ENCODE measurements around the gene TESPA1. TPM values are rescaled to one million over a fixed set of nuclear protein-coding genes. Genes with fewer than 3 reads are reported as not detected.

The TESPA1 gene
- total and polyA plus RNA-seq, 9 of the 15 experiments (the other 6 are each of a cell fraction or from before 2014, with no cell fraction given): 0.72 to 7.1 (median 2.4) TPM

DNA sequence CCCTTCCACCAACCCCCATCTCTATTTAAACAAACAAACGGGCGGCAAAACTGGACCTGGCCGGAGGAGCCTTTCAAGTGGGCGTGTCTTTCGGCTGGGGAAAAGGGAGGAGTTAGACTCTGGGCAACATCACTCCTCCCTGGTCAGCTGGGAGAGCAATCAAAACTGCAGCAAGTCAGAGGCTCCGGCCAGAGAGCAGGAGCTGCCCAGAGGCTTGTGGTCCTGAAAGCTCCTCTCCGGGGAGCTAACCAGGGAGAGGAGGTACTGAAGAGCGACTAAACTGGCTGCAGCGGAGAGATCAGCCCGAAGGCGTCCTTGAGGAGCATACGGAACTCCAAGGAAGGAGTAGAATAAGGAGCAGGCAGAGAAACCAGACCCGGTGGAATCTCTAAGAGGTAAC lies 35.2 kb upstream of the TESPA1 start, which contains the start of gene NEUROD4 (continued):
- TF ChIP-seq RBM14 (IDR thresholded peaks at IDR 0.05; ENCODE audit: borderline replicate concordance, insufficient read depth, low read depth, low read length): no peak
- TF ChIP-seq CHD4 (IDR thresholded peaks at IDR 0.05; ENCODE audit: insufficient read depth, insufficient replicate concordance, low read depth, low read length, poor library complexity, severe bottlenecking): no peak
- no peak for TF ChIP-seq GTF2F1 (IDR thresholded peaks at IDR 0.05; ENCODE audit: low read depth, low read length)
- TF ChIP-seq SMARCA4 (IDR thresholded peaks at IDR 0.05): no peak
- TF ChIP-seq, protein P1, sequence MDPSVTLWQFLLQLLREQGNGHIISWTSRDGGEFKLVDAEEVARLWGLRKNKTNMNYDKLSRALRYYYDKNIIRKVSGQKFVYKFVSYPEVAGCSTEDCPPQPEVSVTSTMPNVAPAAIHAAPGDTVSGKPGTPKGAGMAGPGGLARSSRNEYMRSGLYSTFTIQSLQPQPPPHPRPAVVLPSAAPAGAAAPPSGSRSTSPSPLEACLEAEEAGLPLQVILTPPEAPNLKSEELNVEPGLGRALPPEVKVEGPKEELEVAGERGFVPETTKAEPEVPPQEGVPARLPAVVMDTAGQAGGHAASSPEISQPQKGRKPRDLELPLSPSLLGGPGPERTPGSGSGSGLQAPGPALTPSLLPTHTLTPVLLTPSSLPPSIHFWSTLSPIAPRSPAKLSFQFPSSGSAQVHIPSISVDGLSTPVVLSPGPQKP (CRISPR knock-in tag; IDR thresholded peaks at IDR 0.05): no peak
- TF ChIP-seq ZBED1 (IDR thresholded peaks at IDR 0.05): no peak
- TF ChIP-seq MLX (CRISPR knock-in tag; conservative IDR thresholded peaks at IDR 0.05): no peak
- no peak for TF ChIP-seq MED1 (CRISPR knock-in tag; IDR thresholded peaks at IDR 0.05; ENCODE audit: borderline replicate concordance)
- no peak for TF ChIP-seq DMBX1 (CRISPR knock-in tag; IDR thresholded peaks at IDR 0.05; ENCODE audit: borderline replicate concordance)
- no peak for TF ChIP-seq NFIX (CRISPR knock-in tag; IDR thresholded peaks at IDR 0.05; ENCODE audit: low read depth)
- no peak for TF ChIP-seq ZNF696 (CRISPR knock-in tag; conservative IDR thresholded peaks at IDR 0.05)
- no peak for TF ChIP-seq ZZZ3 (IDR thresholded peaks at IDR 0.05)
- TF ChIP-seq ETS2 (tag; IDR thresholded peaks at IDR 0.05; ENCODE audit: borderline replicate concordance, poor library complexity, severe bottlenecking): no peak
- TF ChIP-seq NCOA6 (IDR thresholded peaks at IDR 0.05): peak; percentile 91
- no peak for TF ChIP-seq KLF16 (IDR thresholded peaks at IDR 0.05)
- TF ChIP-seq KDM5B (IDR thresholded peaks at IDR 0.05; ENCODE audit: insufficient replicate concordance, low read depth, low read length): no peak
- no peak for TF ChIP-seq YY1 (IDR thresholded peaks at IDR 0.05; ENCODE audit: borderline replicate concordance in 1 of 3, control insufficient read depth in 1 of 3, extremely low read depth in 1 of 3, insufficient read depth in 3 of 3, insufficient read length in 1 of 3, insufficient replicate concordance in 2 of 3, low read depth in 1 of 3, low read length in 2 of 3)
- TF ChIP-seq, protein P2, sequence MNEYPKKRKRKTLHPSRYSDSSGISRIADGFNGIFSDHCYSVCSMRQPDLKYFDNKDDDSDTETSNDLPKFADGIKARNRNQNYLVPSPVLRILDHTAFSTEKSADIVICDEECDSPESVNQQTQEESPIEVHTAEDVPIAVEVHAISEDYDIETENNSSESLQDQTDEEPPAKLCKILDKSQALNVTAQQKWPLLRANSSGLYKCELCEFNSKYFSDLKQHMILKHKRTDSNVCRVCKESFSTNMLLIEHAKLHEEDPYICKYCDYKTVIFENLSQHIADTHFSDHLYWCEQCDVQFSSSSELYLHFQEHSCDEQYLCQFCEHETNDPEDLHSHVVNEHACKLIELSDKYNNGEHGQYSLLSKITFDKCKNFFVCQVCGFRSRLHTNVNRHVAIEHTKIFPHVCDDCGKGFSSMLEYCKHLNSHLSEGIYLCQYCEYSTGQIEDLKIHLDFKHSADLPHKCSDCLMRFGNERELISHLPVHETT (CRISPR knock-in tag; conservative IDR thresholded peaks at IDR 0.05 in 1 of 2, IDR thresholded peaks at IDR 0.05 in 1 of 2): peak; percentile 77 to 90; a peak in 3 of 4 replicates
- no peak for TF ChIP-seq ZNF436 (CRISPR knock-in tag; IDR thresholded peaks at IDR 0.05)
- TF ChIP-seq HOXB6 (CRISPR knock-in tag; IDR thresholded peaks at IDR 0.05; ENCODE audit: borderline replicate concordance): no peak
- TF ChIP-seq MXI1 (IDR thresholded peaks at IDR 0.05; ENCODE audit: low read depth, low read length): no peak
- peak; percentile 89 for TF ChIP-seq ZNF395 (CRISPR knock-in tag; IDR thresholded peaks at IDR 0.05)
